Measurements from ENCODE around the gene SLC6A8. TPM values are rescaled to one million over a fixed set of nuclear protein-coding genes. Genes with fewer than 3 reads are reported as not detected.
"Not testable (repeated sequence)": the region's sequence is repeated elsewhere in the genome, so short reads cannot be mapped to it uniquely, and the experiment has no call there.

SLC6A8 gene
- total and polyA plus RNA-seq, 2 donors (not counting 1 experiment from before 2014, with no cell fraction given): 0.49 to 2.9 TPM

DNA sequence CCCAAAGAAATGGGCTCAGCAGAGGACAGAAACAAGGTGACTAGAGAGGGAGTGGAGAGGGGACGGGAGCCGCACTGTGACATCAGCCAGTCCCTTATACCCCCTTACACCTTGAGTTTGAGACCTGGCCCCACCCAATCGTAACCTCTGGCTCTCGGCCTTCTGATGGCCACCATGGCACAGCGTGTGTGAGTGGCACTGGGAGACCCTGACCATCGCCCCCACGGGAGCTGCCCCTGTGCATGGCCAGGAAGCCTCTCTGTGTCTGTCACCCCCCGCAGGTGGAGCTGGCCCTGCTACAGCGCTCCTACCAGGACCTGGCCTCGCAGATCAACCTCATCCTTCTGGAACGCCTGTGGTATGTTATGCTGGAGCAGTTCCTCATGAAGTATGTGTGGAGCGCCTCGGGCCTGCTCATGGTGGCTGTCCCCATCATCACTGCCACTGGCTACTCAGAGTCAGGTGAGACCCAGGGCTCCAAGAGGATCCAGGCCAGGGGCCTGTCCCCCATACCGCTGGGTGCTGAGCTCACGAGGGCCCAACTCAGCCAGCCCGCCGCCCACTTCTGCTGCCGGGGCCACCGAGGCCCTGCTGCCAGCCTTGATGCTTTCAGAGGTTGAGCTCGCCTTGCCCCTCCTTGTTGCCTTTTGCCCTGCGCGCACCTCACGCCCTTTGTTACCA, 41.4 kb downstream of the SLC6A8 start:
- ATAC-seq (ENCODE audit: low read depth) (no peak), DNase-seq (no peak)
- WGBS (ENCODE audit: insufficient coverage): 92% methylated on average over 10 of the region's 23 CpGs
- Histone ChIP-seq H3K27me3 (replicated peaks in 1 of 4; ENCODE audit: control extremely low read depth in 1 of 4, control insufficient read depth in 3 of 4, insufficient read depth in 4 of 4, low read length in 3 of 4) (no peaks in the 10 kb centered on the region), H3K27ac (ENCODE audit: low read length in 2 of 2) (no peak overlapping the region), H4K20me1 (ENCODE audit: control insufficient read depth, insufficient read depth, low read length, poor library complexity, severe bottlenecking) (no peaks in the 10 kb centered on the region), H3K4me2 (replicated peaks; ENCODE audit: low read depth, low read length, poor library complexity, severe bottlenecking) (no peak overlapping the region), H3K79me2 (ENCODE audit: control insufficient read depth, insufficient read depth, low read length) (peaks cover 50% of the 10 kb centered on the region), H3K4me1 (ENCODE audit: control insufficient read depth in 2 of 2, insufficient read depth in 2 of 2, low read length in 2 of 2) (peaks cover 27 to 32% of the 10 kb centered on the region in 2 donors), H3K9ac (ENCODE audit: low read length) (no peak overlapping the region), H2AFZ (ENCODE audit: insufficient read depth, low read depth, low read length, poor library complexity, severe bottlenecking) (no peak overlapping the region), H3K4me3 (ENCODE audit: control extremely low read depth in 1 of 5, extremely low read depth in 1 of 5, insufficient read depth in 1 of 5, low read depth in 2 of 5, low read length in 4 of 5) (no peak overlapping the region), H3K36me3 (replicated peaks in 1 of 2; ENCODE audit: control extremely low read depth in 1 of 2, control insufficient read depth in 1 of 2, extremely low read depth in 1 of 2, insufficient read depth in 2 of 2, low read length in 1 of 2) (peaks cover 0 to 14% of the 10 kb centered on the region in 2 experiments), H3K9me3 (ENCODE audit: control extremely low read depth in 1 of 3, control insufficient read depth in 2 of 3, insufficient read depth in 1 of 3, low read length in 2 of 3) (peaks cover 0 to 3% (median 0%) of the 10 kb centered on the region in 3 donors)
- intact Hi-C loops (cut with micrococcal nuclease): no loop called here
- peaks cover 38% of the 10 kb centered on the region for H3K4me1 Mint-ChIP-seq
- no peak overlapping the region for H3K27ac Mint-ChIP-seq
- POLR2A ChIA-PET: no interaction called here
- CTCF ChIA-PET: no interaction called here
- no peak overlapping the region for H3K4me3 Mint-ChIP-seq
- no peaks in the 10 kb centered on the region for H3K27me3 Mint-ChIP-seq
- TF ChIP-seq EZH2 (IDR thresholded peaks at IDR 0.05; ENCODE audit: borderline replicate concordance, insufficient read depth, low read depth, low read length, poor library complexity, severe bottlenecking): no peak
- TF ChIP-seq, protein P1, sequence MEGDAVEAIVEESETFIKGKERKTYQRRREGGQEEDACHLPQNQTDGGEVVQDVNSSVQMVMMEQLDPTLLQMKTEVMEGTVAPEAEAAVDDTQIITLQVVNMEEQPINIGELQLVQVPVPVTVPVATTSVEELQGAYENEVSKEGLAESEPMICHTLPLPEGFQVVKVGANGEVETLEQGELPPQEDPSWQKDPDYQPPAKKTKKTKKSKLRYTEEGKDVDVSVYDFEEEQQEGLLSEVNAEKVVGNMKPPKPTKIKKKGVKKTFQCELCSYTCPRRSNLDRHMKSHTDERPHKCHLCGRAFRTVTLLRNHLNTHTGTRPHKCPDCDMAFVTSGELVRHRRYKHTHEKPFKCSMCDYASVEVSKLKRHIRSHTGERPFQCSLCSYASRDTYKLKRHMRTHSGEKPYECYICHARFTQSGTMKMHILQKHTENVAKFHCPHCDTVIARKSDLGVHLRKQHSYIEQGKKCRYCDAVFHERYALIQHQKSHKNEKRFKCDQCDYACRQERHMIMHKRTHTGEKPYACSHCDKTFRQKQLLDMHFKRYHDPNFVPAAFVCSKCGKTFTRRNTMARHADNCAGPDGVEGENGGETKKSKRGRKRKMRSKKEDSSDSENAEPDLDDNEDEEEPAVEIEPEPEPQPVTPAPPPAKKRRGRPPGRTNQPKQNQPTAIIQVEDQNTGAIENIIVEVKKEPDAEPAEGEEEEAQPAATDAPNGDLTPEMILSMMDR (IDR thresholded peaks at IDR 0.05): no peak
- H3K9me3 Mint-ChIP-seq (ENCODE audit: insufficient read depth): no peaks in the 10 kb centered on the region

DNA sequence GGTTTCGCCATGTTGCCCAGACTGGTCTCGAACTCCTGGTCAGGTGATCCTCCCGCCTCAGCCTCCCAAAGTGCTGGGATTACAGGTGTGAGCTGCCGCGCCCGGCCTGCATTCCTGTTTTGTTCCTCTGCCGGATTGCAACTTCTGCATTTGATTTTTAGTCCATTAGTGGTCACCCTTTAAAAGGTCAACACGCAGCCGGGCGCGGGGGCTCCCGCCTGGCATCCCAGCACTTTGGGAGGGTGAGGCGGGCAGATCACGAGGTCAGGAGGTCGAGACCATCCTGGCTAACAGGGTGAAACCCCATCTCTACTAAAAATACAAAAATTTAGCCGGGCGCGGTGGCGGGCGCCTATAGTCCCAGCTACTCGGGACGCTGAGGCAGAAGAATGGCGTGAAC, 42.4 kb downstream of the SLC6A8 start:
- H3K4me2 ChIP-seq (replicated peaks; ENCODE audit: low read depth, low read length, poor library complexity, severe bottlenecking); H2AFZ ChIP-seq (ENCODE audit: insufficient read depth, low read depth, low read length, poor library complexity, severe bottlenecking); H3K27ac ChIP-seq (ENCODE audit: low read length in 2 of 2); intact Hi-C loops (cut with micrococcal nuclease); H3K9me3 ChIP-seq (ENCODE audit: control extremely low read depth in 1 of 3, control insufficient read depth in 2 of 3, insufficient read depth in 1 of 3, low read length in 2 of 3); POLR2A ChIA-PET; H3K4me3 Mint-ChIP-seq; H3K27ac Mint-ChIP-seq; H3K4me3 ChIP-seq (ENCODE audit: control extremely low read depth in 1 of 5, extremely low read depth in 1 of 5, insufficient read depth in 1 of 5, low read depth in 2 of 5, low read length in 4 of 5); DNase-seq; H4K20me1 ChIP-seq (ENCODE audit: control insufficient read depth, insufficient read depth, low read length, poor library complexity, severe bottlenecking); H3K27me3 ChIP-seq (replicated peaks in 1 of 4; ENCODE audit: control extremely low read depth in 1 of 4, control insufficient read depth in 3 of 4, insufficient read depth in 4 of 4, low read length in 3 of 4); H3K9me3 Mint-ChIP-seq (ENCODE audit: insufficient read depth); H3K9ac ChIP-seq (ENCODE audit: low read length); ATAC-seq (ENCODE audit: low read depth); CTCF ChIA-PET; H3K27me3 Mint-ChIP-seq: not testable (repeated sequence)
- Histone ChIP-seq H3K36me3 (replicated peaks in 1 of 2; ENCODE audit: control extremely low read depth in 1 of 2, control insufficient read depth in 1 of 2, extremely low read depth in 1 of 2, insufficient read depth in 2 of 2, low read length in 1 of 2) (peaks cover 0 to 14% of the 10 kb centered on the region in 2 experiments), H3K4me1 (ENCODE audit: control insufficient read depth in 2 of 2, insufficient read depth in 2 of 2, low read length in 2 of 2) (peaks cover 27 to 33% of the 10 kb centered on the region in 2 donors), H3K79me2 (ENCODE audit: control insufficient read depth, insufficient read depth, low read length) (peaks cover 55% of the 10 kb centered on the region)
- WGBS (ENCODE audit: insufficient coverage): 98% methylated on average over 9 of the region's 23 CpGs
- peaks cover 41% of the 10 kb centered on the region for H3K4me1 Mint-ChIP-seq

All from B cell (primary cell).